GM19239 (cell line): Measurements from ENCODE around the gene USP22.

Experiments
- DNase-seq: peaks from one replicate; pipeline ENCODE4 v3.0.0; 2011; ENCODE audit warnings: low spot score; ENCODE audit not compliant: insufficient read length
- FAIRE-seq: peaks from 2 replicates; lab custom pipeline; 2011; peaks lifted over from hg19 to GRCh38; lab: Jason Lieb, UNC

USP22 gene

DNA sequence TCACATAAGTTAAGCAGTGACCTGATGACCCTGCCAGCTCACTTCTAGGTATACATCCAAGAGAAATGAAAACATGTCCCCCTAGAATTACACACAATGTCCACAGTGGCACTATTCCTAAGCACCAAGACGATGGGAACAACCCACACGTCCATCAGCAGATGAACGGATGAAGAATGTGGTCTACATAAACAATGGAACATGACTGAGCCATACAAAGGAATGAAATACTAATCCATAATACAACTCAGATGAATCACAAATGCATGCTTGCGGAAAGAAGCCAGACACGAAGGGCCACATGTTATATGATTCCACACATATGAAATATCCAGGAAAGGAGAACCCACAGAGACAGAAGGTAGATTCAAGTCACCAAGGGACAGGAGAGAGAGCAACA is 17.4 kb downstream of the USP22 start:
- FAIRE-seq, result no peak
- DNase-seq, result no peak

- FAIRE-seq (no peak), DNase-seq (no peak)
These were observed 18.8 kb downstream of the USP22 start for GRCh38 chr17:21024024-21024423.

- FAIRE-seq (no peak), DNase-seq (no peak)
These were observed 21.5 kb downstream of the USP22 start for GRCh38 chr17:21021208-21021803.

- no peak for FAIRE-seq
- no peak for DNase-seq
These were observed 22.2 kb downstream of the USP22 start for GRCh38 chr17:21020622-21021021.

GRCh38 chr17:21019976-21020586 is 22.7 kb downstream of the USP22 start:
- FAIRE-seq, result no peak
- DNase-seq, result no peak

DNA sequence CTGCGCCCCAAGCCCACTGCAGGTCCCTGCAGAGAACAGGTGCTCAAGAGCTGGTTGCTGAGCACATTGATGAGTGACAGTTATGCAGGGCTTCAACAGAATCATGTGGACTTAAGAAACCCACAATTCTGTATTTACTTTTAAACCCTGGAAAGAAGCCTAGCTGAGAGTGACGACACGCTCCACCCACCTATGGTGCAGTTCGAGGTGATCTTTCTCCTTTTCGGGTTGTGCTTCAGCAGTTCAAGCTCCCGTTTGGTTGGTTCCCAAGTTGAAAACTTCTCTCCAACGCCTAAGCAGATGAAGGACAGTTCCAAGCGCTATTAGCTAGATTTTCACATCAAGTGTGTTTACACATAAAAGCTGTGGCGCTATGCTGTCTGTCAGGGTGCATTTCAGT is 23.9 kb downstream of the USP22 start:
- FAIRE-seq (no peak), DNase-seq (no peak)

DNA sequence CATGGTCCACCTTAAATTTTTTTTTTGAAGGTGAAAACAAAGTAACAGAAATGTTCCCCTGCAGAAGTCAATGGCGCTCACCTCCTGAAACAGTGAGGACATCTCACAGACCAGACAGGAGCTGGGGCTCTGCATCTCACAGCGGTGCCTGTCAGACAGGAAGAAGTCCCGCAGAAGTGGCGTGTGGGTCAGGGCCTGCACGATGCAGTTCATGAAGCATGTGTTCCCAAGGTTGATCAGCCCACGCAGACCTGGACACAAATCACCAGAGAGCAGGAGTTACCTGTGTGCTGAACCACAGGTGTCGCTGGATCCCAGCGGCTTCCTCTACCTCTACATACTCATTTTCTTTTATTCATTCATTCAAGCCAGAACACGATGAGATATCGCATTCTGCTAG is 24.9 kb downstream of the USP22 start:
- DNase-seq (no peak), FAIRE-seq (no peak)

DNA sequence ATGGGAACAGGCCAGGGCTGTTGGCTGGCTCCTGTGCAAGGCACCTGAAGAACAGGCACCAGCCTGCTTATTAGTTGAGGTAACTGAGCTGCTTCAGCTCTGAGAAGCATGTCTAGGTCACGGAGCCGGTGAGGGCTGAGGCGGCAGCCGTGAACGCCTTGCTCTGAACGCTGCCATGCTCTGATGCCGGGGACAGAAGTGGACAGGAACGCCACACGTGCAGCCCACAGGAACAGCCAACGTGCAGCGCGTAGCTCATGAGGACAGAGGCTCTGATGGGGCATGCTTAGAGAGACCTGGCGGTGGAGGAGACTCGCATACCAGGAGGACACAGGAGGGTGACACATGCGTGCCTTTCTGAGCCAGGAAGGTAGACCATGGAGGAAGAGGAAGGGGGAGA is 25.6 kb downstream of the USP22 start:
- no peak for DNase-seq
- FAIRE-seq, result no peak

- DNase-seq (no peak), FAIRE-seq (no peak)
These were observed 26.0 kb downstream of the USP22 start for GRCh38 chr17:21016826-21017225.

DNA sequence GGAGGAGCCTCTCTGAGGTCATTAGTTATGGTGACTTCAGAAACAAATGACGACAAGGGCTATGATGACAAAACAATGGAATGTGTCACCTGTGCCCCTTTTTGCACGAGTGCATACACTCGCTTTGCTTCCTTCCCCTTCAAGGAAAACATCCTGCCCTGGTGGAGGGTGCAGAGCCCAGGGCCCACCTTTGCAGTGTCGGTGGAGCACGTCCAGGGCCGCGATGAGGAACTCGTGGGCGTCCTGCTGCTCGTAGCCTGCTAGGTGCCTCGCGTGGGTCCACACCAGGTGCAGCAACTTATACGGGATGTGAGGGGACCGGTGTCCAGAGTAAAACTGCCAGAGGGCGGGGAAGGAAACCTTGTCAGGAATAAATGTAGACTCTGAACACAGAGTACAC is 27.2 kb downstream of the USP22 start:
- DNase-seq (no peak), FAIRE-seq (no peak)

- DNase-seq, result no peak
- FAIRE-seq, result no peak
These were observed 28.3 kb downstream of the USP22 start for GRCh38 chr17:21014498-21014897.

DNA sequence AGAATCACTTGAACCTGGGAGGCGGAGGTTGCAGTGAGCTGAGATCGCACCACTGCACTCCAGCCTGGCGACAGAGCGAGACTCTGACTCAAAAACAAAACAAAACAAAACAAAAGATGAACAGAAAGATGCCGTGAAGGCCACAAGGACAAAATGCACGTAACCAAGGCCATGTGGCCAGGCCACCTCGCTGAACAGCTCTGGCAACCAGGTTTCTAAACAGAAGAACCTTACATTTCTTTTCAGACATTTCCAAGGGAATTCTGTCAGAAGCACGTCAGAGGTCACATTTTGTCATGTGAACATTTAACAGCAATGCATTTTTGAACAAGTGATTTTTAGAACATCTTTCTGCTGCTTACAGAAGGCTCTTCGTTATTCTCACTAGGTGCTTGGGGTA is 28.8 kb downstream of the USP22 start:
- DNase-seq, result no peak
- no peak for FAIRE-seq

DNA sequence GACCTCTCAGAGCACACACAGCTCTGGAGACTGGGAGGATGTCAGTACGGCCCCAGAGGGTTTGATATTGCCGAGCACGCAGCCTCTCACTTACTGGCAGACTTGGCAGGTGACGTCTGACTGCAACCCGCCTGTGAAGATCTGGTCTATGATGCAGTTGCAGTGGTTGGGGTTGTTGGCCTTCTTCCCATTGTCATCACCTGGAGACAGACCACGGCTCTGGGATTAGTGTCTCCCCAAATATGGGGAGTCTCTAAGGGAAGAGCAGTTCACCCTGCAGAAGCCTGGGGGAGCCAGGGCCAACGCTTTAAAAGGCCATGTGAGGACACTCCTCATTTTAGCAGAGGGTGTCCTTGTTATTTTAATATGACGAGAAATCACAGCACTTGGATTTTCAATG is 30.1 kb downstream of the USP22 start:
- DNase-seq, result no peak
- FAIRE-seq, result no peak

- DNase-seq, result no peak
- FAIRE-seq, result no peak
These were observed 31.9 kb downstream of the USP22 start for GRCh38 chr17:21010705-21011596.

DNA sequence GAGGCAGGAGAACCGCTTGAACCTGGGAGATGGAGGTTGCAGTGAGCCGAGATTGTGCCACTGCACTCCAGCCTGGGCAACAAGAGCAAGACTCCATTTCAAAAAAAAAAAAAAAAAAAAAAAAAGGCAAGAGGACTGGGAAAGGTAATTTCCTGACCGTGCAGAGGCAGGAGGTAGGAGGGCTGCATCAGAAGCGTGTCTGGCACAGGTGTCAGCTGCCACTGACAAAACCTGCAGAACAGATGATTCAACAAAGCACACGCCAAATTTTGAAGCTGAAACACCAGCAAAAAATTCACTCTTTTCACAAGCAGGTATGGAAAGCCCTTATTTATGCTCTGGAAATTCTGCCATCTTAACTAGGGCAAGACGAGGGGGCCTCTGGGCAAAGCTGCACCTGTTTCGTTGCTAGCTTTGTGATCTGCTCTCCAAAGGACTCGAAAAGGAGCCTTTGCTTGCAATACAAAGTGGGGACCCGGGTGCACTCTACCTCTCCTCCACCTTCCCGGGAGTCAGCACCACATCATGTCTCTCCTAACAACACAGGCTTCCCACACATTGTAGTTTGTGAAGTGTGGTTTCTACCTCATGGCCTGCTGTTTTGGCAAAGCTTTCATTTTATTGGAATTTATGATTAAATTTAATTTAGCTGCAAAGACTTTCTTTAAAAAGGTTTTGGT is 33.7 kb downstream of the USP22 start:
- no peak for FAIRE-seq
- no peak for DNase-seq

GRCh38 chr17:21008160-21008915 is 34.5 kb downstream of the USP22 start:
- FAIRE-seq, result no peak
- DNase-seq, result no peak

GRCh38 chr17:21007646-21008045 is 35.2 kb downstream of the USP22 start:
- DNase-seq (no peak), FAIRE-seq (no peak)

DNA sequence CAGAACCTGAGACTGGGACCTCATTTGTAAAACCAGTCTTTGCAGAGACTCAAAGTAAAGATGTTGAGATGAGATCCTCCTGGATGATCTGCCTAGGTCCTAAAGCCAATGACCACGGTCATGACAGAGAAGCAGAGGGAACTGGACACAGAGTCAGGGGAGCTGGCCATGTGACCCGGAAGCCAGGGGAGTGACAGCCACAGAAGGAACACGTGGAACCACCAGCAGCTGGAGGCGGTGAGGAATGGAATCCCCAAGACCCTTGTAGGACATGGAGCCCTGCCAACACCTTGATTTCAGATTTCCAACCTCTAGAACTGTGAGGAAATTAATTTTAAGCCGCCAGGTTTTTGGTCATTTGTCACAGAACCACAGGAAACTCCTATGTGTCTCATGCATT is 37.0 kb downstream of the USP22 start:
- FAIRE-seq (no peak), DNase-seq (no peak)

DNA sequence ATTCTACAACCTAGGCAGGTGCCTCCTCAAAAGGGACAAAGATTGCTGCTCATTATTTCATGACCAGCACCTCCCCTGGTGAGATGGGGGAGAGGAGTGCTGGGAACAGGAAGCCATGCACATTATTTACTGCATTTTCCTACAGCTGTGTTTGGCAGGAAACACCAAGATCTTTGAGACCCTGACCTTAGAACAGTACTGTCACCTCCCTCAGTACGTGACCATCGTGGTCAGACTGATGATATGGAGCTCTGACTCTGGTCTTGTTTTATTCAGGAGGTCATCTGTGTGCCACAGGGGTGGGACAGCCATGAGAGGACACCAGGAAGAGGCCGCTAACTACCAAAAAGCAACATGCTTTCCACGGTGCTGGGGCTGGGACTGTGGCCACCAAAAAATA is 37.4 kb downstream of the USP22 start:
- FAIRE-seq (no peak), DNase-seq (no peak)
